HCT116 (cell line): ENCODE measurements around the gene TMEM38A. TPM values are rescaled to one million over a fixed set of nuclear protein-coding genes. Genes with fewer than 3 reads are reported as not detected.

ENCODE experiments used
- ATAC-seq: fragments of 200-7000 bp; cut with Tn5 transposase; 2 replicates; pipeline ENCODE4 v1.9.1; 2020; ENCODE audit warnings: mild to moderate bottlenecking, moderate library complexity
- BruUV-seq: library from RNA; stranded (reverse); fragments of 400-500 nt; replicated peaks from 2 replicates; lab custom pipeline; 2021; lab: Mats Ljungman, UMichigan
- CTCF ChIA-PET: fragments of 300-600 bp; sonication (Branson Sonifier 250); formaldehyde crosslinking; loops from one replicate; lab custom pipeline; 2021; ENCODE audit warnings: antibody characterized with exemption; lab: Charles Lee
- POLR2A ChIA-PET: fragments of 300-600, 350-600 bp; sonication (Branson Sonifier 250); formaldehyde crosslinking; loops from one replicate; lab custom pipeline; 2021; ENCODE audit warnings: antibody characterized with exemption; lab: Charles Lee
- RAD21 ChIA-PET, 2 experiments: fragments of 300-600 bp; sonication (Branson Sonifier 250); formaldehyde crosslinking; loops; one replicate each; lab custom pipeline; 2023; ENCODE audit warnings: low total read pairs in 2 of 2; ENCODE audit not compliant: uncharacterized antibody in 2 of 2, unreplicated experiment in 2 of 2, low non-redundant PET in 1 of 2; lab: Charles Lee
- DNase-seq: peaks from one replicate; pipeline ENCODE4 v3.0.0-alpha.2; 2010; ENCODE audit warnings: low read depth, low spot score
- H2AFZ ChIP-seq: fragments of 200-600 bp; shearing (Covaris generic), sonication (generic); 2 replicates; pipeline ENCODE4 v1.6.1; 2017; ENCODE audit warnings: low read depth, mixed run types, mixed read lengths, antibody characterized with exemption, low read length; ENCODE audit not compliant: poor library complexity, severe bottlenecking
- H3K27ac ChIP-seq: 2 replicates; pipeline ENCODE4 v1.5.1; 2012; ENCODE audit warnings: low read depth, low read length
- H3K27me3 ChIP-seq: fragments of 200-600 bp; sonication (generic); 2 replicates; pipeline ENCODE4 v1.6.1; 2016; ENCODE audit warnings: mixed run types, low read length, mixed read lengths; ENCODE audit not compliant: insufficient read depth
- H3K36me3 ChIP-seq, 2 experiments: fragments of 200-500 bp in 1 of 2; fragments of 200-600 bp in 1 of 2; sonication (Bioruptor generic) in 1 of 2; sonication (generic) in 1 of 2; 2 replicates each; pipeline versions ENCODE4 v1.5.1 to v1.6.1; 2014 to 2016; ENCODE audit warnings: low read length in 2 of 2, inconsistent platforms in 1 of 2, mixed read lengths in 1 of 2, mixed run types in 1 of 2; ENCODE audit not compliant: insufficient read depth in 2 of 2, control insufficient read depth in 1 of 2
- H3K4me1 ChIP-seq, 2 experiments: fragments of 200-600 bp in 1 of 2; sonication (generic) in 1 of 2; 2 replicates each; pipeline versions ENCODE4 v1.5.1 to v1.6.1; 2012 to 2017; ENCODE audit warnings: low read length in 2 of 2, inconsistent platforms in 1 of 2, mild to moderate bottlenecking in 1 of 2, mixed read lengths in 1 of 2, mixed run types in 1 of 2, moderate library complexity in 1 of 2; ENCODE audit not compliant: insufficient read depth in 2 of 2, control insufficient read depth in 1 of 2
- H3K4me2 ChIP-seq: fragments of 200-600 bp; sonication (generic); 2 replicates; pipeline ENCODE4 v1.6.1; 2017; ENCODE audit warnings: mixed run types, low read length, mixed read lengths
- H3K4me3 ChIP-seq, 2 experiments: fragments of 200-600 bp in 1 of 2; sonication (generic) in 1 of 2; replicated peaks in 1 of 2; 2 replicates each; pipeline ENCODE4 v1.5.1; 2011 to 2016; ENCODE audit warnings: low read length in 2 of 2, control low read depth in 1 of 2, low read depth in 1 of 2, mild to moderate bottlenecking in 1 of 2, mixed read lengths in 1 of 2, mixed run types in 1 of 2
- H3K79me2 ChIP-seq: fragments of 200-600 bp; sonication (generic); 2 replicates; pipeline ENCODE4 v1.6.1; 2017; ENCODE audit warnings: mild to moderate bottlenecking, mixed run types, low read length, moderate library complexity, mixed read lengths; ENCODE audit not compliant: insufficient read depth
- H3K9ac ChIP-seq: fragments of 200-600 bp; sonication (generic); 2 replicates; pipeline ENCODE4 v1.6.1; 2016; ENCODE audit warnings: low read length, mixed read lengths
- H3K9me2 ChIP-seq: fragments of 200-600 bp; sonication (generic), shearing (Covaris generic); 2 replicates; pipeline ENCODE4 v1.6.1; 2017; ENCODE audit warnings: mixed run types, mild to moderate bottlenecking, moderate library complexity; ENCODE audit not compliant: insufficient read depth
- H3K9me3 ChIP-seq, 2 experiments: fragments of 200-500 bp in 1 of 2; fragments of 200-600 bp in 1 of 2; sonication (Bioruptor generic) in 1 of 2; sonication (generic) in 1 of 2; 2 replicates each; pipeline ENCODE4 v1.6.1; 2014 to 2017; ENCODE audit warnings: low read length in 2 of 2, mixed read lengths in 2 of 2, inconsistent platforms in 1 of 2, low read depth in 1 of 2, mild to moderate bottlenecking in 1 of 2, mixed run types in 1 of 2, moderate library complexity in 1 of 2; ENCODE audit not compliant: control insufficient read depth in 1 of 2, insufficient read depth in 1 of 2
- H4K20me1 ChIP-seq: fragments of 200-600 bp; sonication (generic), shearing (Covaris generic); 2 replicates; pipeline ENCODE4 v1.6.1; 2017; ENCODE audit warnings: mixed run types, mild to moderate bottlenecking, moderate library complexity; ENCODE audit not compliant: insufficient read depth
- FOSL1 ChIP-seq: IDR thresholded peaks from 2 replicates; pipeline ENCODE4 v1.6.1; 2012; ENCODE audit warnings: low read depth
- MAX ChIP-seq: IDR thresholded peaks from 2 replicates; pipeline ENCODE4 v1.6.1; 2012
- POLR2A ChIP-seq: IDR thresholded peaks from 2 replicates; pipeline ENCODE4 v1.7.0; 2011; ENCODE audit warnings: borderline replicate concordance; ENCODE audit not compliant: insufficient read depth, insufficient read length; ENCODE audit errors: extremely low read depth
- POLR2AphosphoS5 ChIP-seq: IDR thresholded peaks from 2 replicates; pipeline ENCODE4 v1.6.1; 2011; ENCODE audit warnings: mild to moderate bottlenecking, low read depth, low read length, moderate library complexity
- SIN3A ChIP-seq: IDR thresholded peaks from 2 replicates; pipeline ENCODE4 v1.6.1; 2012; ENCODE audit warnings: low read depth
- SP1 ChIP-seq: IDR thresholded peaks from 2 replicates; pipeline ENCODE4 v1.6.1; 2012; ENCODE audit warnings: low read depth
- TCF7L2 ChIP-seq: IDR thresholded peaks from 2 replicates; pipeline ENCODE4 v1.7.0; 2011; ENCODE audit warnings: borderline replicate concordance, inconsistent platforms; ENCODE audit not compliant: insufficient read depth, insufficient read length; ENCODE audit errors: extremely low read depth
- ZBTB33 ChIP-seq: IDR thresholded peaks from 2 replicates; pipeline ENCODE4 v1.6.1; 2011; ENCODE audit warnings: mild to moderate bottlenecking, low read length, moderate library complexity; ENCODE audit not compliant: insufficient replicate concordance; ENCODE audit errors: extremely low read depth
- ZFX ChIP-seq: fragments of 450-650 bp; IDR thresholded peaks from 2 replicates; pipeline ENCODE4 v1.6.1; 2017
- intact Hi-C: fragments of 100-400 bp; cut with micrococcal nuclease; formaldehyde crosslinking; loops from 2 replicates; pipeline ENCODE4 v1.10.0; 2022
- total RNA-seq: library from RNA; stranded (reverse); gene quantifications from one replicate; pipeline ENCODE4 v1.2.1, GENCODE V29; 2021; ENCODE audit not compliant: unreplicated experiment

Gene TMEM38A
- total RNA-seq, 1 experiment from 2014 or later = 9.0 TPM

- TF ChIP-seq MAX (peak; percentile 89), SIN3A (peak; percentile 83), FOSL1 (no peak), ZFX (peak; percentile 31; the same call in 1 of the 2 replicates), SP1 (peak; percentile 98), POLR2A (peak; percentile 59), POLR2AphosphoS5 (peak; percentile 88), ZBTB33 (peak; percentile 6), TCF7L2 (no peak)
- Histone ChIP-seq H4K20me1 (peaks cover 4% of the 10 kb centered on the region; the same call in 1 of the 2 replicates), H3K4me2 (peak within 1 kb of the TSS; percentile 99), H3K36me3 (peaks cover 16 to 25% of the 10 kb centered on the region in 2 experiments; a peak in 3 of 4 replicates), H3K9me2 (no peaks in the 10 kb centered on the region), H2AFZ (peak within 1 kb of the TSS; percentile 77), H3K4me3 (peak within 1 kb of the TSS; percentile 93 to 94), H3K27me3 (no peaks in the 10 kb centered on the region), H3K27ac (peak within 1 kb of the TSS; percentile 95), H3K9ac (peak within 1 kb of the TSS; percentile 91), H3K79me2 (peaks cover 58% of the 10 kb centered on the region), H3K4me1 (peaks cover 4 to 21% of the 10 kb centered on the region in 2 experiments), H3K9me3 (no peaks in the 10 kb centered on the region)
- DNase-seq (peak; percentile 98), ATAC-seq (peak; percentile 96)
- intact Hi-C loops = no loop called here
- CTCF ChIA-PET = interaction anchor here (1.2 kb wide), 1 partner anchor 13 kb away, joined by 3 read pairs; no protein-coding TSS in a partner anchor
- POLR2A ChIA-PET = interaction anchor here (1.3 to 1.5 kb wide), 3 partner anchors 9 to 25 kb away, joined by 5 read pairs; no protein-coding TSS in a partner anchor
- BruUV-seq = TSS peak; percentile 57
- RAD21 ChIA-PET = no interaction called here
Observed at GRCh38 chr19:16659832-16660708, 869 bp upstream of the TMEM38A start, which contains the start of gene SMIM7. Gene SMIM7 (minus strand): TSS chr19:16660144. CDS start chr19:16660110, 34 bp downstream.
